ENCODE results near the gene DNLZ. TPM values are rescaled to one million over a fixed set of nuclear protein-coding genes. Genes with fewer than 3 reads are reported as not detected.

DNLZ gene
- total RNA-seq, 1 donor from 2014 or later: 27.1 TPM

GRCh38 chr9:136368190-136368589 lies 4.6 kb upstream of the DNLZ start:
- Mint-ChIP-seq H3K27me3 (no peaks in the 10 kb centered on the region), H3K9me3 (no peaks in the 10 kb centered on the region), H3K4me1 (peaks cover 10% of the 10 kb centered on the region), H3K36me3 (ENCODE audit: low read depth) (peaks cover under 1% of the 10 kb centered on the region), H3K4me3 (no peak overlapping the region), H3K27ac (no peak overlapping the region)
- ChIA-PET POLR2A (no interaction called here), CTCF (no interaction called here)
- intact Hi-C loops (cut with micrococcal nuclease): no loop called here
- DNase-seq (no peak), ATAC-seq (ENCODE audit: low read depth) (no peak)
- TF ChIP-seq, protein P1, sequence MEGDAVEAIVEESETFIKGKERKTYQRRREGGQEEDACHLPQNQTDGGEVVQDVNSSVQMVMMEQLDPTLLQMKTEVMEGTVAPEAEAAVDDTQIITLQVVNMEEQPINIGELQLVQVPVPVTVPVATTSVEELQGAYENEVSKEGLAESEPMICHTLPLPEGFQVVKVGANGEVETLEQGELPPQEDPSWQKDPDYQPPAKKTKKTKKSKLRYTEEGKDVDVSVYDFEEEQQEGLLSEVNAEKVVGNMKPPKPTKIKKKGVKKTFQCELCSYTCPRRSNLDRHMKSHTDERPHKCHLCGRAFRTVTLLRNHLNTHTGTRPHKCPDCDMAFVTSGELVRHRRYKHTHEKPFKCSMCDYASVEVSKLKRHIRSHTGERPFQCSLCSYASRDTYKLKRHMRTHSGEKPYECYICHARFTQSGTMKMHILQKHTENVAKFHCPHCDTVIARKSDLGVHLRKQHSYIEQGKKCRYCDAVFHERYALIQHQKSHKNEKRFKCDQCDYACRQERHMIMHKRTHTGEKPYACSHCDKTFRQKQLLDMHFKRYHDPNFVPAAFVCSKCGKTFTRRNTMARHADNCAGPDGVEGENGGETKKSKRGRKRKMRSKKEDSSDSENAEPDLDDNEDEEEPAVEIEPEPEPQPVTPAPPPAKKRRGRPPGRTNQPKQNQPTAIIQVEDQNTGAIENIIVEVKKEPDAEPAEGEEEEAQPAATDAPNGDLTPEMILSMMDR (IDR thresholded peaks at IDR 0.05): no peak

- TF ChIP-seq, protein P1 (IDR thresholded peaks at IDR 0.05): no peak
- intact Hi-C loops (cut with micrococcal nuclease): no loop called here
- ChIA-PET POLR2A (no interaction called here), CTCF (no interaction called here)
- Mint-ChIP-seq H3K27me3 (no peaks in the 10 kb centered on the region), H3K9me3 (no peaks in the 10 kb centered on the region), H3K36me3 (ENCODE audit: low read depth) (peaks cover 4% of the 10 kb centered on the region), H3K4me1 (peaks cover 9% of the 10 kb centered on the region), H3K4me3 (no peak overlapping the region), H3K27ac (no peak overlapping the region)
- DNase-seq (no peak), ATAC-seq (ENCODE audit: low read depth) (no peak)
Measured at GRCh38 chr9:136367296-136368145, 4.0 kb upstream of the DNLZ start.

- no peak overlapping the region for H3K27ac Mint-ChIP-seq
- peaks cover 9% of the 10 kb centered on the region for H3K4me1 Mint-ChIP-seq
- DNase-seq (no peak), ATAC-seq (ENCODE audit: low read depth) (no peak)
- TF ChIP-seq, protein P1 (IDR thresholded peaks at IDR 0.05): no peak
- no peak overlapping the region for H3K4me3 Mint-ChIP-seq
- CTCF ChIA-PET: interaction anchor here (1.3 kb wide), 1 partner anchor 25 kb away, joined by 3 read pairs; no protein-coding TSS in a partner anchor
- intact Hi-C loops (cut with micrococcal nuclease): no loop called here
- H3K27me3 Mint-ChIP-seq: no peaks in the 10 kb centered on the region
- no peaks in the 10 kb centered on the region for H3K9me3 Mint-ChIP-seq
- POLR2A ChIA-PET: interaction anchor here (1.1 kb wide), 1 partner anchor 43 kb away, joined by 3 read pairs; no protein-coding TSS in a partner anchor
- H3K36me3 Mint-ChIP-seq (ENCODE audit: low read depth): peaks cover 8% of the 10 kb centered on the region
Measured at GRCh38 chr9:136366826-136367225, 3.3 kb upstream of the DNLZ start.

GRCh38 chr9:136365775-136366222 lies 2.3 kb upstream of the DNLZ start:
- DNase-seq (no peak), ATAC-seq (ENCODE audit: low read depth) (no peak)
- Mint-ChIP-seq H3K4me3 (no peak overlapping the region), H3K4me1 (peaks cover 9% of the 10 kb centered on the region), H3K27me3 (no peaks in the 10 kb centered on the region), H3K36me3 (ENCODE audit: low read depth) (peaks cover 10% of the 10 kb centered on the region), H3K27ac (no peak overlapping the region), H3K9me3 (no peaks in the 10 kb centered on the region)
- intact Hi-C loops (cut with micrococcal nuclease): no loop called here
- TF ChIP-seq, protein P1 (IDR thresholded peaks at IDR 0.05): no peak
- CTCF ChIA-PET: interaction anchor here (1.3 kb wide), 1 partner anchor 26 kb away, joined by 3 read pairs; no protein-coding TSS in a partner anchor
- POLR2A ChIA-PET: interaction anchor here (1.1 kb wide), 1 partner anchor 44 kb away, joined by 3 read pairs; no protein-coding TSS in a partner anchor

All from activated B cell treated with CpG ODN at 0.5 μM for 24 hours (primary cell).